ENCODE results near the gene INSR.

INSR gene

GRCh38 chr19:7216373-7216902, 77.8 kb downstream of the INSR start:
- DNase-seq (ENCODE audit: low read depth in 1 of 2, low spot score in 1 of 2), result no peak
- TF ChIP-seq GABPA (IDR thresholded peaks at IDR 0.05; ENCODE audit: low read depth) (no peak), SPI1 (IDR thresholded peaks at IDR 0.05; ENCODE audit: borderline replicate concordance, low read depth) (no peak), POLR2AphosphoS5 (IDR thresholded peaks at IDR 0.05; ENCODE audit: low read depth) (no peak), REST (IDR thresholded peaks at IDR 0.05; ENCODE audit: insufficient replicate concordance, low read depth) (no peak), CTCF (IDR thresholded peaks at IDR 0.05; ENCODE audit: insufficient read depth, low read length) (no peak)
- Histone ChIP-seq H3K27ac (replicated peaks) (no peak overlapping the region), H3K4me3 (replicated peaks; ENCODE audit: insufficient read depth, low read length) (no peak overlapping the region), H3K27me3 (ENCODE audit: insufficient read depth, poor library complexity, severe bottlenecking) (no peaks in the 10 kb centered on the region)

GRCh38 chr19:7215176-7215575, 79.0 kb downstream of the INSR start:
- TF ChIP-seq REST (IDR thresholded peaks at IDR 0.05; ENCODE audit: insufficient replicate concordance, low read depth) (no peak), GABPA (IDR thresholded peaks at IDR 0.05; ENCODE audit: low read depth) (no peak), CTCF (IDR thresholded peaks at IDR 0.05; ENCODE audit: insufficient read depth, low read length) (no peak), POLR2AphosphoS5 (IDR thresholded peaks at IDR 0.05; ENCODE audit: low read depth) (no peak), SPI1 (IDR thresholded peaks at IDR 0.05; ENCODE audit: borderline replicate concordance, low read depth) (no peak)
- no peak overlapping the region for H3K27ac ChIP-seq (replicated peaks)
- no peaks in the 10 kb centered on the region for H3K27me3 ChIP-seq (ENCODE audit: insufficient read depth, poor library complexity, severe bottlenecking)
- H3K4me3 ChIP-seq (replicated peaks; ENCODE audit: insufficient read depth, low read length), result no peak overlapping the region
- no peak for DNase-seq (ENCODE audit: low read depth in 1 of 2, low spot score in 1 of 2)

GRCh38 chr19:7214324-7215089, 79.7 kb downstream of the INSR start:
- TF ChIP-seq GABPA (IDR thresholded peaks at IDR 0.05; ENCODE audit: low read depth) (no peak), REST (IDR thresholded peaks at IDR 0.05; ENCODE audit: insufficient replicate concordance, low read depth) (no peak), CTCF (IDR thresholded peaks at IDR 0.05; ENCODE audit: insufficient read depth, low read length) (no peak), SPI1 (IDR thresholded peaks at IDR 0.05; ENCODE audit: borderline replicate concordance, low read depth) (no peak), POLR2AphosphoS5 (IDR thresholded peaks at IDR 0.05; ENCODE audit: low read depth) (no peak)
- DNase-seq (ENCODE audit: low read depth in 1 of 2, low spot score in 1 of 2), result no peak
- Histone ChIP-seq H3K27me3 (ENCODE audit: insufficient read depth, poor library complexity, severe bottlenecking) (no peaks in the 10 kb centered on the region), H3K4me3 (replicated peaks; ENCODE audit: insufficient read depth, low read length) (no peak overlapping the region), H3K27ac (replicated peaks) (no peak overlapping the region)
